ENCODE measurements around the gene NAA60. TPM values are rescaled to one million over a fixed set of nuclear protein-coding genes. Genes with fewer than 3 reads are reported as not detected.
A peak's percentile ranks its signal among the peaks of the same experiment; 100 is the strongest.

NAA60 gene
- total and polyA plus RNA-seq, 8 donors = 25.3 to 155 (median 54.9) TPM

DNA sequence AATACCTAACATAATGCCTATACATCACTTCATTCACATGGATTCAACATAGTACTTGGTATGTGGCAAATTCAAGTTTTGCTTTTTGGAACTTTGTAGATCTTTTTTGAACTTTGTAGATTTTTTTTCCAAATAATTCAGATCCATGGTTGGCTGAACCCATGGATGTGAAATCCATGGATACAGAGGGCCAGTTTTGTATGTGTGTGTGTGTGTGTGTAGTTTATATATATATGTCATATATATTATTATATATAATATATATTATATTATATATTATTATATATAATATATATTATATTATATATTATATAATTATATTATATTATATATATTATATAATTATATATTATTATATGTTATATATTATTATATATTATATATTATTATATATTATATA lies 85.7 kb downstream of the NAA60 start:
- Histone ChIP-seq H3K27me3 (no peaks in the 10 kb centered on the region), H3K4me1 (no peaks in the 10 kb centered on the region), H3K27ac (no peak overlapping the region), H3K9me3 (no peaks in the 10 kb centered on the region), H3K4me3 (no peak overlapping the region), H3K36me3 (peaks cover 35 to 88% (median 84%) of the 10 kb centered on the region in 4 donors)
- TF ChIP-seq POLR2A (IDR thresholded peaks at IDR 0.05) (no peak), EP300 (IDR thresholded peaks at IDR 0.05) (no peak), POLR2AphosphoS5 (IDR thresholded peaks at IDR 0.05) (no peak)
- TF ChIP-seq, protein P1, sequence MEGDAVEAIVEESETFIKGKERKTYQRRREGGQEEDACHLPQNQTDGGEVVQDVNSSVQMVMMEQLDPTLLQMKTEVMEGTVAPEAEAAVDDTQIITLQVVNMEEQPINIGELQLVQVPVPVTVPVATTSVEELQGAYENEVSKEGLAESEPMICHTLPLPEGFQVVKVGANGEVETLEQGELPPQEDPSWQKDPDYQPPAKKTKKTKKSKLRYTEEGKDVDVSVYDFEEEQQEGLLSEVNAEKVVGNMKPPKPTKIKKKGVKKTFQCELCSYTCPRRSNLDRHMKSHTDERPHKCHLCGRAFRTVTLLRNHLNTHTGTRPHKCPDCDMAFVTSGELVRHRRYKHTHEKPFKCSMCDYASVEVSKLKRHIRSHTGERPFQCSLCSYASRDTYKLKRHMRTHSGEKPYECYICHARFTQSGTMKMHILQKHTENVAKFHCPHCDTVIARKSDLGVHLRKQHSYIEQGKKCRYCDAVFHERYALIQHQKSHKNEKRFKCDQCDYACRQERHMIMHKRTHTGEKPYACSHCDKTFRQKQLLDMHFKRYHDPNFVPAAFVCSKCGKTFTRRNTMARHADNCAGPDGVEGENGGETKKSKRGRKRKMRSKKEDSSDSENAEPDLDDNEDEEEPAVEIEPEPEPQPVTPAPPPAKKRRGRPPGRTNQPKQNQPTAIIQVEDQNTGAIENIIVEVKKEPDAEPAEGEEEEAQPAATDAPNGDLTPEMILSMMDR (IDR thresholded peaks at IDR 0.05) = no peak
- intact Hi-C loops (cut with DNase I; ENCODE audit: low total_unique reads) = no loop called here
- no peak for DNase-seq

DNA sequence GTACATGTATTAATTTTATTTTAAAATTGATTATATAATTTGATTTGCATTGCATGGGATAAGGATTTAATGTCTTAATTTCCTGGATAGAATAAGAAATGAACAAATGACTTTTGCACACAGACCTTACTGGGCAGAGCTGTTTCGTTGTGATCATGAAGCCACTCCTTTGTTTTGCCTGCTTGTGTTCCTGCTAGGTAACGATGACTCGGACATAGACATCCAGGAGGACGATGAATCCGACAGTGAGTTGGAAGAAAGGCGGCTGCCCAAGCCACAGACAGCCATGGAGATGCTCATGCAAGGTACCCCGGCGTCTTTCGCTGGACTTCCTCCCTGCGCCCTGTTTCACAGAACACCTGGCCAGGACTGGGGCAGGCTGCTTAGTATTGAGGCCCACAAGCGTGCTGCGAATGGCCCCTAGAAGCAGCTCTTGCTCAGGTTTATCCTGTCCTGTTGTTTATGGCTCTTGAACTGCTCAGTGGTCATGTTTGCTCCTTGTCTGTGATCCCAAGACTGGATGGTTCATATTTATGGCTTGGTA lies 87.0 kb downstream of the NAA60 start:
- H3K9me3 ChIP-seq = no peaks in the 10 kb centered on the region
- peaks cover 33 to 88% (median 84%) of the 10 kb centered on the region in 4 donors for H3K36me3 ChIP-seq
- H3K27ac ChIP-seq = no peak overlapping the region
- no peak for TF ChIP-seq POLR2AphosphoS5 (IDR thresholded peaks at IDR 0.05)
- no peak for TF ChIP-seq EP300 (IDR thresholded peaks at IDR 0.05)
- TF ChIP-seq, protein P1 (IDR thresholded peaks at IDR 0.05) = no peak
- TF ChIP-seq POLR2A (IDR thresholded peaks at IDR 0.05) = no peak
- no peak for DNase-seq
- no peaks in the 10 kb centered on the region for H3K4me1 ChIP-seq
- WGBS, 5 donors = 93 to 98% (median 97%) methylated on average over 12 of the region's 12 CpGs
- intact Hi-C loops (cut with DNase I; ENCODE audit: low total_unique reads) = no loop called here
- no peaks in the 10 kb centered on the region for H3K27me3 ChIP-seq
- H3K4me3 ChIP-seq = no peak overlapping the region

DNA sequence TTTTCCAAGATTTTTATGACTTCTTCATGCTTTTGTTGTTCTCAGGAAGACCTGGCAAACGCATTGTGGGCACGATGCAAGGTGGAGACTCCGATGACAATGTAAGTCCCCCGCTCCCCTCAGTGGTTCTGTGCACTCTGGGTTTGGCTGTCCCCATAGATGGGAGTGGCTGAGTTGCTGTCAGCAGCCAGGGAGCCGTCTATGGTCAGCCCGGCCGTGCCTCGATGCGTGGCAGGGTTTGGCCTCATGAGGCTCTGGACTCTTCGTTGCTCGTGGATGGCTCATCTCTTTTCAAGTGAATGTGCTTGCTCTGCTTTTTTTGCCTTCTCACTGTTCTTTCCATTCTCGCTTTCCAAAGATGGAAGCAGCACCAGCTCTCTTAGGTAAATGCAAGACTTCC lies 89.3 kb downstream of the NAA60 start:
- 90 to 98% (median 93%) methylated on average over 12 of the region's 12 CpGs for WGBS, 5 donors
- no peak for DNase-seq
- peaks cover 27 to 89% (median 88%) of the 10 kb centered on the region in 4 donors for H3K36me3 ChIP-seq

DNA sequence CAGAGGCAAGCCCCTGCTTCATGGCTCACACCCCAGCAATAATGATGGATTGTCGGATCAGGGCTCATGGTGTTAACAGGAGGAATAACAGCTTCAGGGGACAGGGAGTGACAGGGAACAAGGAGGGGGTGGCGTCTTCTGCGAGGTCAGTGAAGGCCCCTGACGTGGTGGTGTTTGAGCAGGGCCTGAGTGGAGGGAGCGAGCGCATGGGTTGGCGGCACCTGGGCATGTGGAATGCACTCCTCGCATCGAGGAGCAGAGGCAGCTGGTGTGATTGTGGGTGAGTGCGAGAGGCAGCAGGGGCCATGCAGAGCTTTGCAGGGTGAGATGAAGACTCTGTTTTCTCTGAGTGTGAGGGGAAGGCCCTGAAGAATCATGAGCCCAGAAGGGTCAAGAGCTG lies 90.6 kb downstream of the NAA60 start:
- Histone ChIP-seq H3K27me3 (no peaks in the 10 kb centered on the region), H3K27ac (no peak overlapping the region), H3K36me3 (peaks cover 27 to 89% (median 86%) of the 10 kb centered on the region in 4 donors), H3K4me3 (no peak overlapping the region), H3K4me1 (peaks cover 0 to 17% (median 0%) of the 10 kb centered on the region in 4 donors), H3K9me3 (no peaks in the 10 kb centered on the region)
- TF ChIP-seq, protein P1 (IDR thresholded peaks at IDR 0.05) = no peak
- TF ChIP-seq EP300 (IDR thresholded peaks at IDR 0.05) (no peak), POLR2A (IDR thresholded peaks at IDR 0.05) (no peak), POLR2AphosphoS5 (IDR thresholded peaks at IDR 0.05) (no peak)
- 94 to 98% (median 97%) methylated on average over 10 of the region's 10 CpGs for WGBS, 5 donors
- intact Hi-C loops (cut with DNase I; ENCODE audit: low total_unique reads) = no loop called here
- DNase-seq = no peak

More for the DNA sequence above, 89.3 kb downstream of the NAA60 start:
- intact Hi-C loops (cut with DNase I; ENCODE audit: low total_unique reads) = no loop called here
- no peak for TF ChIP-seq EP300 (IDR thresholded peaks at IDR 0.05)
- Histone ChIP-seq H3K27ac (no peak overlapping the region), H3K9me3 (no peaks in the 10 kb centered on the region), H3K27me3 (no peaks in the 10 kb centered on the region), H3K4me1 (peaks cover 0 to 17% (median 0%) of the 10 kb centered on the region in 4 donors), H3K4me3 (no peak overlapping the region)

DNA sequence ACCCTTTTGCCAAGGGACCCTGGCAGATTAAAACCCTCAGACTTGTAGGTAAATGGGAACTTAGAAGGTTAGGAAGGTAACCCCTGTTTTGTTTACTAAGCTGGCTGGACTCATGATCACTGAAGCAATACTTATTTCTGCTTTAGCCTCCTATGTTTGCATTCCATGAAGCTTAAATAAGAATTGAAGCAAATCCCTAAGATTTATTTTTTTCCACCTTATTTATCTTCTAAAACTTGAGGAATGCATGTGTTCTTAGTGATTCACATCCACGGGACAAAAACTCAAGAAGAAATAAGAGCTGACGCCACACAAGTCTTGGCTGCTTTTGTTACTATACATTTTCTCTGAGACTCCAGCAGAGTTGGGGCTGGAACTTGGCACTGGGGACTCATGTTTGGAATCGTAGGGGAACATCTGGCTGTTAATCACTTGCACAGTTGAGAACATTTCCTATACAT lies 92.8 kb downstream of the NAA60 start:
- WGBS, 5 donors = 54 to 78% (median 68%) methylated on average over 3 of the region's 3 CpGs
- no peaks in the 10 kb centered on the region for H3K9me3 ChIP-seq

More for the DNA sequence above, 92.8 kb downstream of the NAA60 start:
- TF ChIP-seq POLR2A (IDR thresholded peaks at IDR 0.05) = no peak
- TF ChIP-seq EP300 (IDR thresholded peaks at IDR 0.05) = no peak
- TF ChIP-seq, protein P1 (IDR thresholded peaks at IDR 0.05) = no peak
- TF ChIP-seq POLR2AphosphoS5 (IDR thresholded peaks at IDR 0.05) = no peak
- H3K27ac ChIP-seq = no peak overlapping the region
- intact Hi-C loops (cut with DNase I; ENCODE audit: low total_unique reads) = no loop called here
- H3K27me3 ChIP-seq = no peaks in the 10 kb centered on the region
- peaks cover 0 to 17% (median 0%) of the 10 kb centered on the region in 4 donors for H3K4me1 ChIP-seq
- H3K4me3 ChIP-seq = no peak overlapping the region
- peaks cover 24 to 95% (median 92%) of the 10 kb centered on the region in 4 donors for H3K36me3 ChIP-seq
- DNase-seq = peak in 1 of 2 donors; percentile 60

Data from stomach (tissue), 9 donors.